HUES6 (cell line): ENCODE measurements around the gene RAB39A.

Experiments
- H3K27ac ChIP-seq: 2 replicates; pipeline ENCODE4 v1.7.0; 2013; ENCODE audit warnings: low read depth, mild to moderate bottlenecking, low read length, inconsistent platforms
- H3K27me3 ChIP-seq: 2 replicates; pipeline ENCODE4 v1.6.1; 2013; ENCODE audit warnings: low read length; ENCODE audit not compliant: control insufficient read depth, insufficient read depth
- H3K36me3 ChIP-seq: 2 replicates; pipeline ENCODE4 v1.6.1; 2013; ENCODE audit warnings: low read length; ENCODE audit not compliant: control insufficient read depth, insufficient read depth
- H3K4me1 ChIP-seq: 2 replicates; pipeline ENCODE4 v1.6.1; 2013; ENCODE audit warnings: low read length; ENCODE audit not compliant: control insufficient read depth, insufficient read depth
- H3K4me3 ChIP-seq: 2 replicates; pipeline ENCODE4 v1.5.1; 2013; ENCODE audit warnings: low read depth, low read length
- H3K9ac ChIP-seq: one replicate; pipeline ENCODE4 v1.6.1; 2013; ENCODE audit warnings: mild to moderate bottlenecking, low read length
- H3K9me3 ChIP-seq: 2 replicates; pipeline ENCODE4 v1.6.1; 2013; ENCODE audit warnings: low read depth, low read length; ENCODE audit not compliant: control insufficient read depth, insufficient read depth

The RAB39A gene

GRCh38 chr11:108002476-108002875 is 74.2 kb downstream of the RAB39A start:
- Histone ChIP-seq H3K36me3 (no peaks in the 10 kb centered on the region), H3K4me3 (no peak overlapping the region), H3K27me3 (no peaks in the 10 kb centered on the region), H3K27ac (no peak overlapping the region), H3K4me1 (peaks cover 4% of the 10 kb centered on the region; the same call in 1 of the 2 replicates), H3K9ac (no peak overlapping the region), H3K9me3 (no peaks in the 10 kb centered on the region)

GRCh38 chr11:108003623-108004022 is 75.4 kb downstream of the RAB39A start:
- no peaks in the 10 kb centered on the region for H3K36me3 ChIP-seq
- H3K9ac ChIP-seq = no peak overlapping the region
- peaks cover 4% of the 10 kb centered on the region; the same call in 1 of the 2 replicates for H3K4me1 ChIP-seq
- no peak overlapping the region for H3K27ac ChIP-seq
- H3K27me3 ChIP-seq = no peaks in the 10 kb centered on the region
- H3K9me3 ChIP-seq = no peaks in the 10 kb centered on the region
- H3K4me3 ChIP-seq = no peak overlapping the region

- Histone ChIP-seq H3K27me3 (no peaks in the 10 kb centered on the region), H3K4me1 (no peaks in the 10 kb centered on the region), H3K4me3 (no peak overlapping the region), H3K9me3 (no peaks in the 10 kb centered on the region), H3K36me3 (peaks cover 2% of the 10 kb centered on the region; the same call in 1 of the 2 replicates), H3K27ac (no peak overlapping the region), H3K9ac (no peak overlapping the region)
These were observed 79.6 kb downstream of the RAB39A start for GRCh38 chr11:108007819-108008218.

- H3K4me3 ChIP-seq = peak within 1 kb of the TSS; percentile 87
- H3K9me3 ChIP-seq = no peaks in the 10 kb centered on the region
- H3K9ac ChIP-seq = peak within 1 kb of the TSS; percentile 99
- peaks cover 2% of the 10 kb centered on the region; the same call in 1 of the 2 replicates for H3K36me3 ChIP-seq
- peaks cover 1% of the 10 kb centered on the region for H3K4me1 ChIP-seq
- H3K27ac ChIP-seq = peak within 1 kb of the TSS; percentile 88
- H3K27me3 ChIP-seq = no peaks in the 10 kb centered on the region
These were observed 80.6 kb downstream of the RAB39A start, which contains the start of gene CUL5 for GRCh38 chr11:108008656-108009496. Gene CUL5, plus strand, starts transcription at chr11:108008898. Its CDS starts 451 bp downstream, at chr11:108009349.

- H3K27me3 ChIP-seq = no peaks in the 10 kb centered on the region
- H3K9ac ChIP-seq = peak overlapping the region; percentile 99
- peak overlapping the region; percentile 87 for H3K4me3 ChIP-seq
- H3K4me1 ChIP-seq = peaks cover 4% of the 10 kb centered on the region
- peaks cover 2% of the 10 kb centered on the region; the same call in 1 of the 2 replicates for H3K36me3 ChIP-seq
- no peaks in the 10 kb centered on the region for H3K9me3 ChIP-seq
- peak overlapping the region; percentile 88 for H3K27ac ChIP-seq
These were observed 81.5 kb downstream of the RAB39A start for GRCh38 chr11:108009497-108010370.

GRCh38 chr11:108012139-108012725 is 84.0 kb downstream of the RAB39A start:
- Histone ChIP-seq H3K4me1 (peaks cover 4% of the 10 kb centered on the region), H3K27ac (no peak overlapping the region), H3K4me3 (no peak overlapping the region), H3K9ac (no peak overlapping the region), H3K36me3 (peaks cover 2% of the 10 kb centered on the region; the same call in 1 of the 2 replicates), H3K9me3 (no peaks in the 10 kb centered on the region), H3K27me3 (no peaks in the 10 kb centered on the region)
